Esophagus muscularis mucosa (tissue), 4 donors: ENCODE measurements around the gene GNPDA1. TPM values are rescaled to one million over a fixed set of nuclear protein-coding genes. Genes with fewer than 3 reads are reported as not detected.

ENCODE experiments used
- DNase-seq: peaks from one replicate; pipeline ENCODE4 v3.0.0-alpha.2; 2017; ENCODE audit errors: extremely low spot score
- H3K27ac ChIP-seq, 4 donors: fragments of 200-600 bp; sonication (generic); replicated peaks in 1 of 4; 1 replicate in 3 of 4; 2 replicates in 1 of 4; pipeline ENCODE4 v1.5.1; 2016 to 2019; ENCODE audit warnings: mild to moderate bottlenecking in 1 of 4
- H3K27me3 ChIP-seq, 4 donors: fragments of 200-600 bp; sonication (generic); one replicate each; pipeline versions ENCODE4 v1.5.1 to v1.6.0; 2016 to 2019
- H3K36me3 ChIP-seq, 4 donors: fragments of 200-600 bp; sonication (generic); one replicate each; pipeline ENCODE4 v1.5.1; 2016 to 2019
- H3K4me1 ChIP-seq, 4 donors: fragments of 200-600 bp; sonication (generic); one replicate each; pipeline ENCODE4 v1.5.1; 2016 to 2019
- H3K4me3 ChIP-seq, 4 donors: fragments of 200-600 bp; sonication (generic); 1 replicate in 2 of 4; 2 replicates in 2 of 4; pipeline ENCODE4 v1.5.1; 2016 to 2019; ENCODE audit warnings: mild to moderate bottlenecking in 4 of 4, moderate library complexity in 1 of 4
- H3K9me3 ChIP-seq, 4 donors: fragments of 200-600 bp; sonication (generic); 1 replicate in 3 of 4; 2 replicates in 1 of 4; pipeline ENCODE4 v1.5.1; 2016 to 2019
- CTCF ChIP-seq, 3 experiments: fragments of 200-600 bp in 2 of 3; fragments of 450-650 bp in 1 of 3; sonication (generic) in 2 of 3; IDR thresholded peaks; one replicate each; pipeline ENCODE4 v1.5.1; 2017 to 2019; ENCODE audit warnings: antibody characterized with exemption in 3 of 3, mild to moderate bottlenecking in 2 of 3, moderate library complexity in 1 of 3
- EP300 ChIP-seq: sonication (generic); formaldehyde crosslinking; IDR thresholded peaks from one replicate; pipeline ENCODE4 v1.6.1; 2017; ENCODE audit warnings: antibody characterized with exemption
- POLR2A ChIP-seq: fragments of 450-650 bp; IDR thresholded peaks from one replicate; pipeline ENCODE4 v1.6.1; 2017; ENCODE audit warnings: antibody characterized with exemption, moderate library complexity, mild to moderate bottlenecking, low read depth
- POLR2AphosphoS5 ChIP-seq, 2 donors: sonication (generic); formaldehyde crosslinking; IDR thresholded peaks; one replicate each; pipeline ENCODE4 v1.6.1; 2017; ENCODE audit warnings: antibody characterized with exemption in 2 of 2
- WGBS: methylation state at CpG from one replicate; pipeline ENCODE4 v1.1.5; 2018; 5-methylcytosine and 5-hydroxymethylcytosine counted together
- intact Hi-C: fragments of 100-400 bp; cut with DNase I; formaldehyde crosslinking; loops from one replicate; pipeline ENCODE4 v1.15.1; 2023
- total RNA-seq, 4 donors: library from RNA; depleted of rRNA; stranded (reverse); fragments of >200 nt; gene quantifications; one replicate each; pipeline versions ENCODE4 v1.1.0 to v1.2.1, GENCODE V29; 2016

Gene GNPDA1
- total RNA-seq, 4 donors from 2014 or later = 19.5 to 52.4 (median 35.4) TPM

- TF ChIP-seq POLR2AphosphoS5 (IDR thresholded peaks at IDR 0.05) (no peak), EP300 (no peak), CTCF (IDR thresholded peaks at IDR 0.05) (no peak), POLR2A (no peak)
- Histone ChIP-seq H3K4me1 (peaks cover 38 to 66% (median 59%) of the 10 kb centered on the region in 4 donors), H3K9me3 (no peaks in the 10 kb centered on the region), H3K4me3 (no peak overlapping the region), H3K27ac (no peak overlapping the region), H3K36me3 (peaks cover 16 to 74% (median 48%) of the 10 kb centered on the region in 4 donors), H3K27me3 (no peaks in the 10 kb centered on the region)
- DNase-seq = no peak
- 63% methylated on average over 1 of the region's 1 CpG for WGBS
- intact Hi-C loops = no loop called here
These were observed 38.8 kb downstream of the GNPDA1 start for GRCh38 chr5:141973871-141974595.

- TF ChIP-seq POLR2AphosphoS5 (IDR thresholded peaks at IDR 0.05) = no peak
- no peak for TF ChIP-seq POLR2A
- no peak for TF ChIP-seq CTCF (IDR thresholded peaks at IDR 0.05)
- no peak for TF ChIP-seq EP300
- 82% methylated on average over 2 of the region's 2 CpGs for WGBS
- H3K9me3 ChIP-seq = no peaks in the 10 kb centered on the region
- peak overlapping the region; percentile 87 to 97 (median 96) for H3K27ac ChIP-seq
- DNase-seq = no peak
- intact Hi-C loops = no loop called here
- no peaks in the 10 kb centered on the region for H3K27me3 ChIP-seq
- peak overlapping the region; percentile 60 to 84 (median 78) for H3K4me3 ChIP-seq
- H3K4me1 ChIP-seq = peaks cover 23 to 46% (median 44%) of the 10 kb centered on the region in 4 donors
- H3K36me3 ChIP-seq = peaks cover 7 to 41% (median 24%) of the 10 kb centered on the region in 4 donors
These were observed 42.8 kb downstream of the GNPDA1 start for GRCh38 chr5:141969783-141970771.

GRCh38 chr5:141968914-141969608, 43.8 kb downstream of the GNPDA1 start, which contains the start of gene RNF14:
Gene RNF14, plus strand, starts transcription at chr5:141969105. Its CDS starts 4,484 bp downstream, at chr5:141973589.
- no peaks in the 10 kb centered on the region for H3K27me3 ChIP-seq
- peaks cover 23 to 40% (median 34%) of the 10 kb centered on the region in 4 donors for H3K4me1 ChIP-seq
- peak within 1 kb of the TSS; percentile 60 to 84 (median 78) for H3K4me3 ChIP-seq
- peak within 1 kb of the TSS; percentile 87 to 97 (median 96) for H3K27ac ChIP-seq
- peak; percentile 96 for DNase-seq
- peaks cover 4 to 31% (median 17%) of the 10 kb centered on the region in 4 donors for H3K36me3 ChIP-seq
- no peaks in the 10 kb centered on the region for H3K9me3 ChIP-seq
- TF ChIP-seq POLR2A (peak; percentile 72), POLR2AphosphoS5 (IDR thresholded peaks at IDR 0.05) (peak; percentile 95 to 96), EP300 (no peak), CTCF (IDR thresholded peaks at IDR 0.05) (peak; percentile 94 to 100 (median 97))
- under 1% methylated on average over 21 of the region's 63 CpGs for WGBS
- intact Hi-C loops = no loop called here

- no peak overlapping the region for H3K4me3 ChIP-seq
- H3K36me3 ChIP-seq = peaks cover 0 to 11% (median 4%) of the 10 kb centered on the region in 4 donors
- H3K27ac ChIP-seq = no peak overlapping the region
- no peaks in the 10 kb centered on the region for H3K27me3 ChIP-seq
- peaks cover 18 to 30% (median 25%) of the 10 kb centered on the region in 4 donors for H3K4me1 ChIP-seq
- H3K9me3 ChIP-seq = no peaks in the 10 kb centered on the region
- TF ChIP-seq POLR2A (no peak), CTCF (IDR thresholded peaks at IDR 0.05) (no peak), EP300 (no peak), POLR2AphosphoS5 (IDR thresholded peaks at IDR 0.05) (no peak)
- WGBS = 94% methylated on average over 2 of the region's 2 CpGs
- no peak for DNase-seq
- intact Hi-C loops = no loop called here
These were observed 45.9 kb downstream of the GNPDA1 start for GRCh38 chr5:141966963-141967333.
